Measurements from ENCODE around the gene RBMXL2.

The RBMXL2 gene

DNA sequence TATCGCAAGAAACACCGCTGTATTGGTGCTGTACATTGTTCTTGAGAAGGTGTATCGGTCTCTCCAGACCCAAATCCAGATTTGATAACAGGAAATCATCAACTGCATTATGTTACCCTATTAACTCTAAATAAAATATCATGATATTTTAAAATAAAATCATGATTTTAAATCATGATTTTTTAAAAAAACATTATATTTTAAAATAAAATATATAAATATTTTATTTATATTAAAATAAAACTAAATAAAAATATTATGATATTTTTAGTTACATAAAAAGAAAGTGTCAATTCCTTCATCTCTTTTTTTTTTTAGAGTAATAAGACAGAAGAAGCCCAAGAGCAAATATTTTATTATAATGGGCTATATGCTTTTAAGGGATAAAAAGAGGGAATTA lies 27.6 kb downstream of the RBMXL2 start:
- H3K9ac ChIP-seq (ENCODE audit: low read depth, low read length, poor library complexity, severe bottlenecking): no peak overlapping the region
- no peak overlapping the region for H3K4me3 ChIP-seq (ENCODE audit: low read length, poor library complexity, severe bottlenecking)
- H3F3A ChIP-seq (ENCODE audit: low read depth): no peaks in the 10 kb centered on the region
- H3K4me1 ChIP-seq (ENCODE audit: insufficient read depth, low read length, poor library complexity, severe bottlenecking): no peaks in the 10 kb centered on the region
- H2AFZ ChIP-seq (ENCODE audit: low read length): no peak overlapping the region
- H3K9me3 ChIP-seq (ENCODE audit: insufficient read depth, low read depth, low read length): no peaks in the 10 kb centered on the region
- TF ChIP-seq EZH2phosphoT487 (IDR thresholded peaks at IDR 0.05; ENCODE audit: borderline replicate concordance): no peak
- TF ChIP-seq, protein P1, sequence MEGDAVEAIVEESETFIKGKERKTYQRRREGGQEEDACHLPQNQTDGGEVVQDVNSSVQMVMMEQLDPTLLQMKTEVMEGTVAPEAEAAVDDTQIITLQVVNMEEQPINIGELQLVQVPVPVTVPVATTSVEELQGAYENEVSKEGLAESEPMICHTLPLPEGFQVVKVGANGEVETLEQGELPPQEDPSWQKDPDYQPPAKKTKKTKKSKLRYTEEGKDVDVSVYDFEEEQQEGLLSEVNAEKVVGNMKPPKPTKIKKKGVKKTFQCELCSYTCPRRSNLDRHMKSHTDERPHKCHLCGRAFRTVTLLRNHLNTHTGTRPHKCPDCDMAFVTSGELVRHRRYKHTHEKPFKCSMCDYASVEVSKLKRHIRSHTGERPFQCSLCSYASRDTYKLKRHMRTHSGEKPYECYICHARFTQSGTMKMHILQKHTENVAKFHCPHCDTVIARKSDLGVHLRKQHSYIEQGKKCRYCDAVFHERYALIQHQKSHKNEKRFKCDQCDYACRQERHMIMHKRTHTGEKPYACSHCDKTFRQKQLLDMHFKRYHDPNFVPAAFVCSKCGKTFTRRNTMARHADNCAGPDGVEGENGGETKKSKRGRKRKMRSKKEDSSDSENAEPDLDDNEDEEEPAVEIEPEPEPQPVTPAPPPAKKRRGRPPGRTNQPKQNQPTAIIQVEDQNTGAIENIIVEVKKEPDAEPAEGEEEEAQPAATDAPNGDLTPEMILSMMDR (conservative IDR thresholded peaks at IDR 0.05; ENCODE audit: low read length): no peak
- no peaks in the 10 kb centered on the region for H3K79me2 ChIP-seq (ENCODE audit: insufficient read depth, low read length)
- no peaks in the 10 kb centered on the region for H3K36me3 ChIP-seq (ENCODE audit: insufficient read depth, low read length)
- no peaks in the 10 kb centered on the region for H4K20me1 ChIP-seq (ENCODE audit: insufficient read depth, low read length, poor library complexity, severe bottlenecking)
- no peak overlapping the region for H3K4me2 ChIP-seq (ENCODE audit: low read depth, low read length, poor library complexity, severe bottlenecking)
- H3K27me3 ChIP-seq (ENCODE audit: insufficient read depth, low read length, poor library complexity, severe bottlenecking): no peaks in the 10 kb centered on the region
- no peaks in the 10 kb centered on the region for H3K9me2 ChIP-seq (replicated peaks; ENCODE audit: low read depth, low read length)

DNA sequence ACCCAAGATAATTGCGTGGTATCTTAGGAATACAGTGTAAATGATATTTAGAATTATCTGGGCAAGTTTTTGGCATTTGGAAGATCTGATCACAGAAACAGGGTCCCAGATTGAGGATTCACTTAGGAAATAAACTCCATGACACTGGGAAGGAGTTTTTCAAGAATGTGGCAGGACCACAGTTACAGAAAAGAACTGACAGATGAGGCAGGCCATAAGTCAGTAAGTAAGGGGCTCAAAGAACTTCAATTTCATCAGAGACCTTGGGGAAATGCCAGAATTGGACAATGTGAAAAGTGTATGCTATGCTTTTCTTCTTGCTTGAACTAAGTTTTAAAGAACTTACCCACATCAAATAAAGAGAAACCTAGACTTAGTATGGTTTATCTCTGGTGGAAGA lies 49.3 kb downstream of the RBMXL2 start:
- H3K4me1 ChIP-seq (ENCODE audit: insufficient read depth, low read length, poor library complexity, severe bottlenecking): no peaks in the 10 kb centered on the region
- H2AFZ ChIP-seq (ENCODE audit: low read length): no peak overlapping the region
- H3K27me3 ChIP-seq (ENCODE audit: insufficient read depth, low read length, poor library complexity, severe bottlenecking): no peaks in the 10 kb centered on the region
- no peaks in the 10 kb centered on the region for H4K20me1 ChIP-seq (ENCODE audit: insufficient read depth, low read length, poor library complexity, severe bottlenecking)
- H3K9me3 ChIP-seq (ENCODE audit: insufficient read depth, low read depth, low read length): no peaks in the 10 kb centered on the region
- no peaks in the 10 kb centered on the region for H3K9me2 ChIP-seq (replicated peaks; ENCODE audit: low read depth, low read length)
- H3K36me3 ChIP-seq (ENCODE audit: insufficient read depth, low read length): no peaks in the 10 kb centered on the region
- H3K4me3 ChIP-seq (ENCODE audit: low read length, poor library complexity, severe bottlenecking): no peak overlapping the region
- H3K79me2 ChIP-seq (ENCODE audit: insufficient read depth, low read length): no peaks in the 10 kb centered on the region
- no peak overlapping the region for H3K9ac ChIP-seq (ENCODE audit: low read depth, low read length, poor library complexity, severe bottlenecking)
- H3K4me2 ChIP-seq (ENCODE audit: low read depth, low read length, poor library complexity, severe bottlenecking): no peak overlapping the region
- no peak for TF ChIP-seq EZH2phosphoT487 (IDR thresholded peaks at IDR 0.05; ENCODE audit: borderline replicate concordance)
- TF ChIP-seq, protein P1 (conservative IDR thresholded peaks at IDR 0.05; ENCODE audit: low read length): no peak
- no peaks in the 10 kb centered on the region for H3F3A ChIP-seq (ENCODE audit: low read depth)

Measured in Loucy (cell line).